GM18861 (cell line): ENCODE measurements around the gene TP53BP2.
"Not testable (repeated sequence)": the region's sequence is repeated elsewhere in the genome, so short reads cannot be mapped to it uniquely, and the experiment has no call there.

ENCODE experiments used
- ATAC-seq: cut with Tn5 transposase; IDR thresholded peaks from one replicate; pipeline ENCODE4 v1.9.1; 2021; ENCODE audit not compliant: unreplicated experiment

The TP53BP2 gene

DNA sequence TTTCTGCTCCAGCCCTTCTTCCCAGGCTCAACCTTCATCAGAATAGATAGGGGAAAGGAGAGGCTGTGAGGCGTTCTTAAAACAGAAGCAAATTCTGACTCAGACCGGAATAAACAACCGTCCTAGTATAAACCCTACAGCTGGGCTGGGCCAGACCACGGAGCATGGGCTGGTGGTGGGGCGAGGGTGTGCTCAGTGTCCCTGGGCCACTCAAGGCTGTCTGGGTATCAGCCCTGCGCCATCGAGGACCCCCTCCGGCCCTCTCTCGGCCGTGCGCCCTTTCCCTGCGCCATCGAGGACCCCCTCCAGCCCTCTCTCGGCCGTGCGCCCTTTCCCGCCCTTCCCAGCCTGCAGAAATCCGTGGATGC, 97.4 kb downstream of the TP53BP2 start:
- ATAC-seq = peak; percentile 53

DNA sequence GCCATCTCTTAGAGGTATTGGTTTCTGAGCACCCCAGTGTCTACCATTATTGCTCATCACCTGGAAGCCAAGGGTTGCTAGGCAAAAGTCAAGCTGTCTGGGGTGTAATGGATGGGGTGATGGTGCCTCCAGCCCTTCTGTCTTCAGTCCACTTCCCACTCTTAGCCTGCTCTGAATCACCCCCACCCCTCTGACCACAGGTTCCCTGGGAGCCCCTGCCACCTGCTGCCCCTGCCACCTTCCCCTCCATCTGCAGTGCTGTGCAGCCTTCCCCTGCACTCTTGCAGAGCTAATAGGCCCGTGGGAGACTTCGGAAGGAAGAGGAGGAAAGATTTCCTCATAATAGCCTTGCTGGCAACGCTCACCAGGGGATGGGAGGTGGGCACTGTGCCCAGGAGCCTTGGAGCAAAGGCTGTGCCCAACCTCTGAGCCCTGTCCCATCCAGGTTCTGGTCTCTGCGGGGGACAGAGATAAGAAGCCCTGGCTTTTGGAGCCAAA, 97.9 kb downstream of the TP53BP2 start:
- ATAC-seq = no peak

DNA sequence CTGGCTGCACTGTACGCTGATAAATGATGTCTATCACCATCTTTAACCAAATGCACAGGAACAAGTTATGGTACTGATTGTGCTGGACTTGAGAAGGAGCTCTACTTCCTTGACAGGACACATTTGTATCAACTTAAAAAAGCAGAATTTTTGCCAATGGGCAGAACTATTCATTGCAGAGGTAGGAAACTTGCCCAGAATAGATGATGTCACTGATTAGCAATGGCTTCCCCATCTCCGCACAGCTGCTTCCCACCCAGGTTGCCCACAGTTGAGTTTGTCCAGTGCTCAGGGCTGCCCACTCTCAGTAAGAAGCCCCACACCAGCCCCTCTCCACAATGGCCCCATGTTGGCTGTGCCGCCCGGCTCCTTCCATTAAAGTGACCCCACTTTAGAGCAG, 100.0 kb downstream of the TP53BP2 start:
- no peak for ATAC-seq

DNA sequence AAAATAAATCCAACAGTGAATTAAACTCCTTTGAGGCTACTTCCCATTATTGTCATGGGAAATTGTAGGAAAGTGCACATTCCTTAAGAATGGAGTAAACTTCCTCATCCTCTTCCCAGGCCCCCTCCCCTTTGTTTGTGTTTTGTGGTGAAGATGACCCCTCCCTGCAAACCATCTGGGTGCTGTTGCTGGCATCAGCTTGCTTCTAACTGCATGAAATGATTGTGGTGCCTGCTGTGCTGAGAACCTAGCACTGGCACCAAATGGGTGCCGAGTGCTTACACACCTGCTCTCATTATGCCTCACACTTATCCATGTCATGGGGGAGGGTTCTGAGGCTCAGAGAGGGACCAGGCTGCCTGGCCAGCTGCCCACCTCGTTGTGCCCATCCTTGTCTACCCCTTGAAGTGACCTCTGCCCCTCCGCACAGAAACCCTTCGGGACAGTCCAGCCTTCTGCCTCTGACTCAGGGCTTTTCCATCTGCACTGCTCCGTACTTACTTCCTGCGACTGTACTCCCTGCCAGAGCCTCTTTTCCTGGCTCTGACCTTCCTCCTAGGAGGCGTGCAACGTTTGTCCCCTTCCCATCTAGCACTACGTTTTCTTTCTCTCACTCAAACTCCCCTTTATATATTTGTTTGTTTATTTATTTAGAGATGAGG, 102.8 kb downstream of the TP53BP2 start:
- no peak for ATAC-seq

DNA sequence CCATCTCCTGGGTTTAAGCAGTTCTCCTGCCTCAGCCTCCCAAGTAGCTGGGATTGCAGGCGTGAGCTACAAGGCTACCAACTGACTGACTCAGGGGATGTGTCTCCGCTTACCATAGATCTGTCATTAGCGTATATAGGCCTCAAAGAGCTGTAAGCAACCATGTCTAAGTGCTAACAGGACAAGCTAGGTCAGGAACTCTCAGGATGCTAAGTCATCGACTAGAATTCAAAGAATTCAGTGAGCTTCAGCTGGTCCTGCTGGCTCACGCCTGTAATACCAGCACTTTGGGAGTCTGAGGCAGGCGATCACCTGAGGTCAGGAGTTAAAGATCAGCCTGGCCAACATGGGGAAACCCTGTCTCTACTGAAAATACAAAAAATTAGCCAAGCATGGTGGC, 103.9 kb downstream of the TP53BP2 start:
- ATAC-seq = no peak

DNA sequence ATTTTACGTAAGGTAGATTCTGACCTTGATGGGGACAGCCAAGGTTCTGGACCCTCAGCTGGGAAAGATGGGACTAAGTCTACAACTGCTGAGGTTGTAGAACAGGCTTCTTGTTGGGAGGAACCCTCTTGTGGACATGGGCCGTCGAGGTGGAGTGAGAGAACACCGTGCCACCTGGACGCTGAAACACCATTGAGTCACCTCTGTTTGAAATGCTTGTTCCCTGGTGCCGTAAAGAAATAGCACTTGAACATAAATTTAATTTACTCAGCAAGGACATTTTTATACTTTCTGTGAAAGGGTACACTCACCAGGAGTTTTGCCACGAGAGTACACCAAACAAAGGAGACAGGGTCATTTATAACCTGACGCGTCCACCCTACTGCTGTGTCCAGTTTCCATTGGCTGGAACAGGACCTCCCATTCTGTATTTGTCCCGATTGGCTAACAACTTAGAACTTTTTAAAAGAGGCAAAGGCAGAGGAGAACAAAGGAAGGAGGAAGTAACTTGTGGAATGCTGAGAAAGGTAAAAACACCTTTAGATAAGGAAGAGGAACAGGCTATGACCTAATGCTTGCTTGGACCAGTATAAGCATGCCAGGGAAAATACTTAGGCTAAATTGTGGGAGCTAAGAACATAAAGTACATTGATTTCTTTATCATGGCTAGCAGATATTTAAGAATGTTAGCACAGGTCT, 105.6 kb downstream of the TP53BP2 start:
- not testable (repeated sequence) for ATAC-seq

DNA sequence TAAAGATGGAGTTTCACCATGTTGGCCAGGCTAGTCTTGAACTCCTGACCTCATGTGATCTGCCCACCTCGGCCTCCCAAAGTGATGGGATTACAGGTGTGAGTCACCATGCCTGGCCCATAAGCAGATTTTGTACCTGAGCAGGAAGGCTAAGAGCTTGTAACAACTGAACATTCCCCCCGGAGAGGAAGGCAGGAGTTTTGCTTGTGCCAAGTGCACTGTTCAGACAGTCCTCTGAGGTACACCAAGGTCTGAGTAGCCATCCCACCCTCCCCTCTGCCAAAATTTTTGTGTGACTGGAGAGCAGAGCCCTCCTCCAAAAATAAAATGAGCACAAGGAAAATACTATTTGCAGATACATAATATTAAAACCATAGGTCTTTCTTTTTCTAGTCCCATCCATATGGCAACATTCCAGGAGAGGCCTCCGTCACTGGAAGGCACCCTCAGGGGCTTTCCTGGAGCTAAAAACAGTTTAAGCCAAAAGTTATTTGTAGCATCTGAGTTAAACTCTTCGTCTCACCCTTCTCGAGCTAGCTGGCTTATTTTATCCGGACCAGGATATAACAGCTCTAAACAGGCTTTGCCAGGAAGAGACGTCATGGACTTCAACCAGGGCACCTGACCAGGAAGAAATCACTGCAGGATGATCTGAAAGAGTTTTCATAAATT, 106.2 kb downstream of the TP53BP2 start:
- ATAC-seq = no peak

DNA sequence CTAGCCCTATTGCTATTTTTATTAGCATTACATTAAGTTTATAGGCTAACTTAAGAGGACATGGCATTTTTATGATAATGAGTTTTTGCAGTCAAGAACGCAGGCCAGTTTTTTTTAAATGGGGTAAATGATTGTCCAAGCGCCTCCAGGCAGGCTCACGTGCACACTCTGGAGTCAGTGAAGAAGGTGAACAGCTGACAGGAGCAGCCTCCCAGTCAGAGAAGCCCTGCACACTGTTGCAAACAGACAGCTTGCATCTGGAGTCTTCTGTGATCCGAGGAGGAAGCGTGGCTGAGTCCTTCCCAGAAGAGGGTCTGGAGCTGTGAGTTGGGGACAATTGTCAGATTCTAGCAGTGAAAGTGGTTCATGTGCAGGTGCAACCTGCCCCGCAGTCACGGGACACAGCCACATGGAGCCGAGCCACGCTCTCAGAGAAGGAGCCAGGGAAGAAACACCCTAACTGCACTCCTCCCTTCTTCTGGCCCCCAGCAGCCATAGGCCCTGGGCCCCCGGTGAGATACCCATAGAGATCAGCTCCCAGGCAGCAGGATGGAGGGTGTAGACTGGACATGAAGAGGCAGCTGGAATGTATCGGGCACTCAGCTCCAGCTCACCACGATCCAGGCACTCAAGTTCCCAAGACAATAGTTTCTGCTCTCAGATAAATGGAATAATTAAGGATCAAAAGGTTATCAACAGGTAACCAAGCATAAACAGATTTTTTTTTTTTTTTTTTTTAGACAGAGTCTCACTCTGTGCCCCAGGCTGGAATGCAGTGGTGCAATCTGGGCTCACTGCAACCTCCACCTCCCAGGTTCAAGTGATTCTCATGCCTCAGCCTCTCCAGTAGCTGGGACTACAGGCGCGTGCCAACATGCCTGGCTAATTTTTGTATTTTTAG, 107.0 kb downstream of the TP53BP2 start:
- ATAC-seq = no peak

DNA sequence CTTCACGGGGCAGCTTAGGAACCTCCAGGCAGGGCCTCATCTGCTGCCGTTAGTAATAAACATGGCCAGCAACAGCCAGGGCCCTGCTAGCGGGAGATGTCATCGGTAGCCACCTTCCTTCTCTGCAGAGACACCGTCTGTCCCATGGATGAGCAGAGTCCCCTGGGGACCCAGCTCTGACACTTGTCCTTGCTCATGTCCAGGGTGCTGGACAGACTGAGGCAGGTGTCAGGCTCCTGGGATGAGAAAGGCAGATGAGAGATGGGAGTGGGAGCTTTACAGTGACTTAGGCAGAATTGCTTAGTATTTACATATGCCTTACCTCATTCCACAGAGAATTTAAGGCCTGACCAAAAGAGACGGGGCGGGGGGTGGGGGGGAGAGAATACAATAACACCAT, 108.4 kb downstream of the TP53BP2 start:
- ATAC-seq = no peak

DNA sequence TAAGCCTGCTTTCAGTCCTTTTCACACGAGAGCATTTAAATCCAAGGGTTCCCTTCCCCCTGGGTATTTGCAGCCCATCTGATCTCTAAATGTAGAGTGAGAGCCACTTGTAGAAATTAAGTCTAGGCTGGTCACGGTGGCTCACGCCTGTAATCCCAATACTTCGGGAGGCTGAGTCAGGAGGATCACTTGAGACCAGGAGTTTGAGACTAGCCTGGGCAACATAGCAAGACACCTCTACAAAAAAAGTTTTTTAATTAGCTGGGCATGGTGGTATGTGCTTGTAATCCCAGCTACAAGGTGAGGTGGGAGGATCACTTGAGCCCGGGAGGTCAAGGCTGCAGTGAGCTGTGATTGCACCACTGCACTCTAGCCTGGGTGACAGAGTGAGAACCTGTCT, 109.1 kb downstream of the TP53BP2 start:
- not testable (repeated sequence) for ATAC-seq

DNA sequence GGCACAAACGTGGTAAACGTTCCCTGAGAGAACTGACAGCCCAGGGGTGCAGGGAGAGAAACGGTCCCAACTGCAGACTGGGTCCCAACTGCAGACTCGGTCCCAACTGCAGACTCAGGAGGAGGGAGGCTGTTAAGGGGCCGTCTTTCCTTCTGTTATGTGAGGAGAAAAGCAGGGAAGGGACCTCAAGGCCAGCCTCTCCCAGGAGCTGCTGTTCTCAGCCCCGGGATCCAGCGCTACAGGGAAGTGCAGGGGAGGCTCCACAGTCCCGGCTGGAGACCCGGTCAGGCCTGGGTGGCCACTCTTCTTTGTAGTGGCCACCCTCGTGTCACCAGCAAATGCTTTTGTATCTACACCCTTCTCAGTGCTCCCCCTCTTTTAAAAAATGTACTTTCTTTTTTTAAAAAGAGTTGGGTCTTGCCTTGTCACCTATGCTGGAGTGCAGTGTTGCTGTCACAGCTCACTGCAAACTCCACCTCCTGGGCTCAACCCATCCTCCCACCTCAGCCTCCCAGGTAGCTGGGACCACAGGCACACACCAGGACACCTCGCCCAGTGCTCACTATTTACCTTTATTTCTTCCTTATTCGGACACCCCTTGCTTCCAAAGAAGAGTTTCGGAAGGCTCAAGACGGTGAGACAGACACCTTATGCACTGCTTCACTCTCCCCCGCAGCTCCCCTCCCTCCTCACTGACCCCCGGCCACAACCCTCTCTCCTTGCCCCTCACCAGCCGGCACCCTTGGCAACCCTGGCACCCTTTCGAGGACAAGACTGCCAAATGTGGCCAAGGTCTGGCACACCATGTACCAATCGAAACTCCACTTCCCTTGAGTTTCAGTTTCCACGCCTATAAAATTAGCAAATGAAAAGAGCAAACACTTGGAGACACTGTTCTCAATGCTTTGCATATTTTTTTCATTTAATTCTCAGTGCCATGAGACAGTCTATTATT, 111.6 kb downstream of the TP53BP2 start:
- no peak for ATAC-seq

DNA sequence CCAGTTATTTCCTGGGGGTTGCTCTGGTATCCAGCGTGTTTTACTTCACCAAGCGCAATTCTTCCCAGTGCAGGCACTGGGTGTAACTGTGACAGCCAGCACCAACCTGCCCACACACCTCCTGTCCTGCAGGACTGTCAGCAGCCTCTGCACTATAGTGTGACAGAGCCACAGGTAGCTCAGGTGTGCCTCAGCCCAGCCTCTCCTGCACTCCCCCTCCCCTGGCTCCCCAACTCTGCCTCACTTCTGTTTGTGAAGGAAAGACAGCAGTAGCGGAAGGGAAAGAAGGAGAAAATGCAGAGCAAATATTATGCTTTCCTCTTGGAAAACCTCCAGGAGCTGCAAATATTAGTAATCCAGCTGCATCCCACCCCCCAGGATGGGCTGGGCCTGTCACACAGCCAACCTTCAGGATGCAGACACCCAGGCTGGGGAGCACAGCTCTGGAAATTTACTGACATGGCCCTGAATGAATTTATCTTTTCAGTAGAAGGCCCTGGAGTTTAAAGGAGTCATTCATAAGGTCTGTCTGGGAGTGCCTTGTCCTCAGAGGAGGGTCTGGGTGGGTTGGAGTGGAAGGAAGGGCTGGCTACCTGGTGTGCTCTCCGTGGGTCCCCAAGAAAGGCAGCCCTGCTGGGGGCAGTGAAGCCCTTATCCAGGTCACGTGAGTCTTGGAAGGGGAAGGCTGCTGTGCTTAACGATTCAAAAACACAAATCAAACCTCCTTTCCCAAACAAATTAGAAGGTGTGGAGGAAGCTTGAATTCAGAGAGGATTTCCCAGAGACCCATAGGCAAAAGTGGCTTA, 112.6 kb downstream of the TP53BP2 start:
- ATAC-seq = no peak

DNA sequence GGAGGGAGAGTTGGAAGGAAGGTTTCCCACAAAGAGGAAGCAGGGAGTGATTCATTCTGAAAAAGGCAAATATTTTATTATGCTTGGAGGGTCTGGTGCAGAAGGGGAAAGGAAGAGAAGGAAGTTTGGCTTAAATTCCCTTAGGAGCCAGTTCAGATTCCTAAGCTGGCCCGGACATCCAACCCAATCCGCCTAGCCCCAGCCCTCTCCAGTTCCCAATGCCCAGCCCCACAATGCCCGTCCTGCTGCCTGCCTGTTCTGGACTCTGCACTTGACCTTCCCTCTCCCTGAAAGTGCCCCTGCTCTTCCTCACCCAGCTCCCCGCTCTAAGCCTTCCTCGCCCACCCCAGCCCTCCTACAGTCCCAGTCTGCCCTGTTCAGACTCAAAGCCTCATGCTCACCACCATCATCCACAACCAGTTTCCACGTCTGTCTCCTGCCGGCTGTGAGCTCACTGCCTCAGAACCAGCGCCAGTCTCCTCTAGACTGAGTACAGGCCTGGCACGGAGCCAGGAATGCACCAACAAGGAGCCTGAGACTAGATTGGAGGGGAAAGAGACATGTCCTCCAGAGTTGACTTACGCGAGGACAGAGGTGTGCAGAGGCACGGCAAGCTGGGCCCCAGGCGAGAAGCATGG, 114.5 kb downstream of the TP53BP2 start:
- no peak for ATAC-seq

DNA sequence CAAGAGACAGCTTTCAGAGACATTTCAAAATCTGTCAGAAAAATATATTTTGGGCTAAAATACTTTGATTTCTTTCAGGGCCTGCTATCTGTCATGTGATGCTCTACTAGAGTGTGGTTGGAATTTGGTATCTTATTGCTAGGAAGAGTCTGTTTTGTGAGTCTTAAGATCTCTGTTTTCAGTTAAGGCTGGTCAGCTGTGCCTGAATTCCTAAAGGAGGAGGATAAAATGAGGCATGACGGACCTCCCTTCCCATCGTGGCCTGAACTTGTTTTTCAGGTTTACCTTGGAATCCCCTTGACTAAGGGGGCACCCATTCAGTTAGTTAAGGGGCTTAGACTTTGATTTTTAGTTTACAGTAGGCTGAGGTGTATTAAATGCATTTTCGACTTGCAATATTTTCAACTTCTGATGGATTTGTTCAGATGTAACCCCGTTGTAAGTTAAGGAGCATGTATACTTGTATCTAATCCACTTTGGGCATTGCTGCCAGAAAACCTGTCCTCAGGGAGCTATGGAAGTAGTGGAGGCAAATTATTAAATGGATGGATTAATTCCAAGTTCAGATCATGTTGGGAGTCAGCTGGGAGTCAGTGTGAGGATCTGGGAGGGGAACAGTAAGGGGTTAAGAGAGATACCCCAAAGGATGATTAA, 115.1 kb downstream of the TP53BP2 start:
- ATAC-seq = no peak

DNA sequence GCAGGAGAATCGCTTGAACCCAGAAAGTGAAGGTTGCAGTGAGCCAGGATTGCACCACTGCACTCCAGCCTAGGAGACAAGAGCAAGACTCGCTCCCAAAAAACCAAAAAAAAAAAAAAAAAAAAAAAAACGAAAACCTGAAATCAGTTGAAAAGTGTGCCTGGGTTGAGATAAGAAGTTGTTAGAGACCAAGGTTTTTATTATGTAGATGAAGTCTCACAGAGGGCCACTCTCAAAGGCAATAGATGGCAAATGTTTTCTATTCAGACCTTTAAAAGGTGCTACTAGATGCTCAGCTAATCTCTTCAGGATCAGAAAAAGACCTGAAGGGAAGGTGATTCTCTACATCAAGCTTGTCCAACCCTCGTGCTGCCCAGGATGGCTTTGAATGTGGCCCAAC, 115.8 kb downstream of the TP53BP2 start:
- no peak for ATAC-seq
